ENCODE measurements around the gene PADI1.

PADI1 gene

DNA sequence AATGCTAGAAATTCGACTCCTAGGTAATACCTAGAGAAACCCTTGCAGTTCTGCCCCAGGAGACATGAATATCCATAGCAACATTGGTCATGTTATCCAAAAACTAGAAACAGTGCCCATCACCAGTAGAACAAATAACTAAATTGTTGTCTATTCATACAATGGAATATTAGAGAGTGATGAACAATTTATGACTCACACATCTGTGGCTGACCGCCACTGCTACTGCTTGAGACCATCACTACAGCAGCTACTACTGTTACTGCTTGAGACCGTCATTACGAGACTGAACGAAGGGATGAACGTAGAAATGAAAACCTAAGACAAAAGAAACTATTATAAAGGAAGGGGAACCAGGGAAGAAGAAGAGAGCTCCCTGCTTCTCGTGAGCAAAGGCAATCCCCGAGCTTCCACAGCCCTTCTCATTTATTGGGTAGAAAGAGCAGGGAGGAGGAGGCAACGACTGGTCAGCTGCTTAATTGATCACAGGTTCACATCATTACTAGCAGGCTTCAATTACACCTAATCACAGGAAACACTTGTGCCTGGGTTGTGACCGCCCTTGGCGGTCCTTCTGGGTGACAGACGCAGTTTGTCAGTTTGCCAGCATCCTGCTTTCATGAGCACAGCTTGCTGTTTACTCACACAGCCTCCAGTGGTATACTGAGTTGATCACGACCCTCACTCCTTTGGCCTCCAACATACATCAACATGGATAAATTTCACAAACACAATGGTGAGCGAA lies 88.9 kb downstream of the PADI1 start:
- no peak for FAIRE-seq

DNA sequence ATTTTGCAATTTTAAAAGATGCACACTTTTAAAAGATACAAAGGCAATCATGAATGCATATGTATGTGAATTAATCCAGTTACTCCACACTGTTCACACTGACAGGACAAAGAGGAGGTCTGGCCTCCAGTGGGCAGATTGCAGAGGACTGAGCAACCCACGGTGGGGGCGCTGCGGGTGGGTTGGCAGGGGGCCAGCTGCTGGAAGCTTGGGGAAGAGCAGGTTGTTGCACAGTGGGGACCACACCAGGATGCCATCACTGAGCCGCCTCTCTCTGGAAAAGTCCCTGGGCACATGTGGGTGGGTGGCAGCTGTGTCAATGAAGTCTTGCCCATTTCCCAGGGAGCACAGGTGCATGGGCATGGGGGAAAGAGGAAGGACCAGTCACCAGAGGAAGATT lies 90.4 kb downstream of the PADI1 start:
- FAIRE-seq = no peak
- no peak for DNase-seq (ENCODE audit: insufficient read length, low spot score)

More for the DNA sequence above, 88.9 kb downstream of the PADI1 start:
- no peak for DNase-seq (ENCODE audit: insufficient read length, low spot score)
